Breast epithelium (tissue), 4 donors: ENCODE results near the gene SPATA2L. TPM values are rescaled to one million over a fixed set of nuclear protein-coding genes. Genes with fewer than 3 reads are reported as not detected.
A peak's percentile ranks its signal among the peaks of the same experiment; 100 is the strongest.
"Not testable (repeated sequence)": the region's sequence is repeated elsewhere in the genome, so short reads cannot be mapped to it uniquely, and the experiment has no call there.

Experiments used
- DNase-seq, 2 donors: peaks; one replicate each; pipeline ENCODE4 v3.0.0-alpha.2; 2019; ENCODE audit warnings: low spot score in 2 of 2
- H3K27ac ChIP-seq, 2 donors: fragments of 200-600 bp; sonication (generic) in 1 of 2; one replicate each; pipeline ENCODE4 v1.5.1; 2016 to 2019; ENCODE audit warnings: mild to moderate bottlenecking in 1 of 2
- H3K27me3 ChIP-seq, 2 donors: fragments of 200-600 bp; sonication (generic) in 1 of 2; one replicate each; pipeline versions ENCODE4 v1.5.1 to v1.6.0; 2017 to 2019; ENCODE audit warnings: control low read depth in 1 of 2, mild to moderate bottlenecking in 1 of 2
- H3K36me3 ChIP-seq: fragments of 200-600 bp; one replicate; pipeline ENCODE4 v1.5.1; 2019
- H3K4me1 ChIP-seq, 2 donors: fragments of 200-600 bp; sonication (generic); one replicate each; pipeline ENCODE4 v1.5.1; 2016 to 2019; ENCODE audit warnings: control low read depth in 1 of 2
- H3K4me3 ChIP-seq, 3 donors: fragments of 200-600 bp; sonication (generic); 1 replicate in 2 of 3; 2 replicates in 1 of 3; pipeline ENCODE4 v1.5.1; 2016 to 2019; ENCODE audit warnings: mild to moderate bottlenecking in 3 of 3, moderate library complexity in 2 of 3
- H3K9me3 ChIP-seq, 2 donors: fragments of 200-600 bp; sonication (generic) in 1 of 2; one replicate each; pipeline ENCODE4 v1.5.1; 2016 to 2019; ENCODE audit warnings: control low read depth in 1 of 2
- CTCF ChIP-seq, 3 donors: fragments of 450-650 bp; IDR thresholded peaks; one replicate each; pipeline ENCODE4 v1.5.1; 2016 to 2017; ENCODE audit warnings: antibody characterized with exemption in 3 of 3, mild to moderate bottlenecking in 3 of 3, moderate library complexity in 3 of 3
- POLR2A ChIP-seq: fragments of 450-650 bp; IDR thresholded peaks from one replicate; pipeline ENCODE4 v1.6.1; 2016; ENCODE audit warnings: antibody characterized with exemption, mild to moderate bottlenecking, moderate library complexity
- POLR2AphosphoS5 ChIP-seq, 3 donors: sonication (generic); formaldehyde crosslinking; IDR thresholded peaks; one replicate each; pipeline ENCODE4 v1.6.1; 2017; ENCODE audit warnings: antibody characterized with exemption in 3 of 3
- intact Hi-C: fragments of 100-400 bp; cut with DNase I; formaldehyde crosslinking; loops from one replicate; pipeline ENCODE4 v1.15.1; 2023; ENCODE audit warnings: low total_unique reads
- total RNA-seq, 3 donors: library from RNA; depleted of rRNA; stranded (reverse); fragments of >200 nt; gene quantifications; one replicate each; pipeline ENCODE4 v1.1.0, GENCODE V29; 2016

Gene SPATA2L
- total RNA-seq, 3 donors from 2014 or later = 9.0 to 15.1 (median 14.3) TPM

GRCh38 chr16:89667633-89668032 is 33.9 kb downstream of the SPATA2L start:
- no peak overlapping the region for H3K4me3 ChIP-seq
- H3K27me3 ChIP-seq = no peaks in the 10 kb centered on the region
- DNase-seq = no peak
- no peaks in the 10 kb centered on the region for H3K4me1 ChIP-seq
- H3K27ac ChIP-seq = no peak overlapping the region
- H3K9me3 ChIP-seq = no peaks in the 10 kb centered on the region
- no peaks in the 10 kb centered on the region for H3K36me3 ChIP-seq
- TF ChIP-seq POLR2A = no peak
- TF ChIP-seq CTCF (IDR thresholded peaks at IDR 0.05) = no peak
- no peak for TF ChIP-seq POLR2AphosphoS5 (IDR thresholded peaks at IDR 0.05)
- intact Hi-C loops = no loop called here

GRCh38 chr16:89667000-89667399 is 34.5 kb downstream of the SPATA2L start:
- DNase-seq, H3K27ac ChIP-seq, H3K4me1 ChIP-seq, intact Hi-C loops, H3K4me3 ChIP-seq, H3K9me3 ChIP-seq, H3K36me3 ChIP-seq, H3K27me3 ChIP-seq: not testable (repeated sequence)

- H3K36me3 ChIP-seq, DNase-seq, intact Hi-C loops, H3K27me3 ChIP-seq, H3K4me1 ChIP-seq, H3K9me3 ChIP-seq, H3K4me3 ChIP-seq, H3K27ac ChIP-seq: not testable (repeated sequence)
Measured at GRCh38 chr16:89664238-89664637, 37.3 kb downstream of the SPATA2L start.

- TF ChIP-seq CTCF (IDR thresholded peaks at IDR 0.05) (no peak), POLR2A (no peak), POLR2AphosphoS5 (IDR thresholded peaks at IDR 0.05) (no peak)
- intact Hi-C loops = no loop called here
- Histone ChIP-seq H3K27ac (no peak overlapping the region), H3K9me3 (no peaks in the 10 kb centered on the region), H3K27me3 (no peaks in the 10 kb centered on the region), H3K4me3 (no peak overlapping the region), H3K36me3 (no peaks in the 10 kb centered on the region), H3K4me1 (peaks cover 2 to 10% of the 10 kb centered on the region in 2 donors)
- no peak for DNase-seq
Measured at GRCh38 chr16:89661215-89661614, 40.3 kb downstream of the SPATA2L start.

GRCh38 chr16:89660146-89660545 is 41.4 kb downstream of the SPATA2L start:
- intact Hi-C loops = no loop called here
- DNase-seq = no peak
- H3K27ac ChIP-seq = no peak overlapping the region
- H3K4me1 ChIP-seq = peaks cover 2 to 10% of the 10 kb centered on the region in 2 donors
- TF ChIP-seq CTCF (IDR thresholded peaks at IDR 0.05) (no peak), POLR2A (no peak), POLR2AphosphoS5 (IDR thresholded peaks at IDR 0.05) (no peak)
- H3K36me3 ChIP-seq = no peaks in the 10 kb centered on the region
- no peaks in the 10 kb centered on the region for H3K9me3 ChIP-seq
- H3K4me3 ChIP-seq = no peak overlapping the region
- H3K27me3 ChIP-seq = no peaks in the 10 kb centered on the region

- Histone ChIP-seq H3K9me3 (no peaks in the 10 kb centered on the region), H3K27me3 (no peaks in the 10 kb centered on the region), H3K4me3 (peak overlapping the region; percentile 95 to 100 (median 97)), H3K4me1 (peaks cover 2 to 10% of the 10 kb centered on the region in 2 donors), H3K27ac (peak overlapping the region; percentile 83), H3K36me3 (no peaks in the 10 kb centered on the region)
- TF ChIP-seq CTCF (IDR thresholded peaks at IDR 0.05) (no peak), POLR2A (no peak)
- intact Hi-C loops = no loop called here
- no peak for DNase-seq
Measured at GRCh38 chr16:89658221-89658879, 43.2 kb downstream of the SPATA2L start.
